Activated naive CD4-positive, alpha-beta T cell treated with anti-CD3 and anti-CD28 coated beads, Interleukin-2, amount 10 ng/mL, durations not matched to agents 7 days and 5 days (primary cell): ENCODE results near the gene ATAD3B.
"Not testable (repeated sequence)": the region's sequence is repeated elsewhere in the genome, so short reads cannot be mapped to it uniquely, and the experiment has no call there.

Experiments used
- CTCF ChIA-PET: fragments of 350-600 bp; sonication (Branson Sonifier 250); formaldehyde crosslinking; loops from one replicate; lab custom pipeline; 2021; ENCODE audit warnings: antibody characterized with exemption; lab: Charles Lee
- DNase-seq: peaks from one replicate; pipeline ENCODE4 v3.0.0-alpha.2; 2020
- H3K27ac Mint-ChIP-seq: one replicate; pipeline ENCODE4 v1.8.0; 2021; ENCODE audit warnings: mild to moderate bottlenecking, moderate library complexity, mixed read lengths
- H3K27me3 Mint-ChIP-seq: one replicate; pipeline ENCODE4 v1.8.0; 2021; ENCODE audit warnings: mild to moderate bottlenecking, mixed read lengths
- H3K36me3 Mint-ChIP-seq: one replicate; pipeline ENCODE4 v1.8.0; 2021; ENCODE audit warnings: mixed read lengths
- H3K4me1 Mint-ChIP-seq: one replicate; pipeline ENCODE4 v1.8.0; 2021; ENCODE audit warnings: mixed read lengths
- H3K4me3 Mint-ChIP-seq: one replicate; pipeline ENCODE4 v1.8.0; 2021; ENCODE audit warnings: mild to moderate bottlenecking, moderate library complexity, mixed read lengths
- H3K9me3 Mint-ChIP-seq: one replicate; pipeline ENCODE4 v1.8.0; 2021; ENCODE audit warnings: mixed read lengths

Gene ATAD3B

DNA sequence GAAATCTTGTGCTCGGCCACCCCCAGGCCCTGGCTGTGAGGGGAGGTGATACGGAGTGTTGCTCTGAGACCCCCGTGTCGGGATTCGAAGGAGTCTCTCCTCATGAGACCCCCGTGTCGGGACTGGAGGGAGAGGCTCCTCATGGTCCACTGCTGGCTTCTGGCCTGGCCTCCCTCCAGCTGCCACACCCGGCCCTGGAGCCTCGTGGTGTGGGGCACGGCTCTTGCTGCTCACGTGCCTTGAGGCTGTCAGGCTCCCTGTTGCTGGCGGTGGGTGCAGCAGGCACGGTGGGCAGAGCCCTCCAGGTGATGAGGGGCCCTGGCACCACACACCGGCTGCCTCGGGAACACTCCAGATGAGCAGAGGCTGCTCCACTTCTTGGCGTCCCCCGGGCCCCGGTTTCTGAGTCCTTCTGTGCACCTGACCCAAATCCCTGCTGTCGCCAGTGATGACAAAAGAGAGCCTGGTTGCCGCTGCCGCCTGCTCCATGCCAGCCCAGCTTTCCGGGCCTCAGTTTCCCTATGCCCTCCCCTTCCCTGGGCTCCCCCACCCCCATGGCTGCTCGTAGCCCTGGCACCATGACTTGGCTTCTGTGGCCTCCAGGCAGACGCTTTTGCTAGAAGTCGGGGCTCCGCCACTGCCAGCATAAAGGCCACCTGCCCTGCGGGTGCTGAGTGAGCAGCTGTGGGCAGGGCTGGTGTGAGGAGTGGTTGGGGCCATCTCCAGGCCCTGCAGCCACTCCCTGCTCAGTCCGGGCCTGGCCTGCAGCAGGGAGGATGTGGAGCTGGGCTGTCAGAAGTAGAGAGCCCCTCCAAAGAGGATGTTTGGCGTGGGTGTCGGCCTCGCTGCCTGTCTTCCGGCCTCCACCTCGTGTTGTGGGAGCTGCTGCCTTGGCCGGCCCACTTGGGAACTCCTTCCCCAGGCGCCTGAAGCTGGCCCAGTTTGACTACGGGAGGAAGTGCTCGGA, 57.0 kb downstream of the ATAD3B start:
- Mint-ChIP-seq H3K27me3 (no peaks in the 10 kb centered on the region), H3K9me3 (peaks cover 8% of the 10 kb centered on the region), H3K4me1 (no peaks in the 10 kb centered on the region), H3K36me3 (peaks cover 27% of the 10 kb centered on the region), H3K4me3 (no peak overlapping the region), H3K27ac (no peak overlapping the region)
- CTCF ChIA-PET = no interaction called here
- DNase-seq = no peak

DNA sequence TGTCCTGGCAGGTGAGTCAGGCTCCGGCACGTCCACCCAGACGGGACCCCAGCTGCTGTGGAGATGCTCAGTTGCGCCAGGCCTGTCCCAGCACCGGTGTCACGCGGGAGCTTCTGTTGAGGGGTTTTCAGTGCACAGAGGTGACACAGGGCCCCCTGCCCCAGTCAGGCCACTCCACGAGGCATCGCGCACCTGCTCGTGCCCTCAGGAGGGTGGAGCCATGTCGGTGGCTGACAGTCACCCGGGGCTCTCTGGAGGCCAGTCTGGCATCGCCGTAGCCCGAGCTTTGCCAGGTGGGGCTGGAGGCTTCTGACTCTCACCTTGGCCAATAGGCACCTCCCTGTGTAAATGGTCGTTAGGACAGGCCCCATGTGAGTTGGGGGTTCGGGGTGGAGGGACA, 57.8 kb downstream of the ATAD3B start:
- CTCF ChIA-PET = no interaction called here
- Mint-ChIP-seq H3K4me1 (no peaks in the 10 kb centered on the region), H3K4me3 (no peak overlapping the region), H3K36me3 (peaks cover 25% of the 10 kb centered on the region), H3K27me3 (no peaks in the 10 kb centered on the region), H3K27ac (no peak overlapping the region), H3K9me3 (peaks cover 8% of the 10 kb centered on the region)
- no peak for DNase-seq

DNA sequence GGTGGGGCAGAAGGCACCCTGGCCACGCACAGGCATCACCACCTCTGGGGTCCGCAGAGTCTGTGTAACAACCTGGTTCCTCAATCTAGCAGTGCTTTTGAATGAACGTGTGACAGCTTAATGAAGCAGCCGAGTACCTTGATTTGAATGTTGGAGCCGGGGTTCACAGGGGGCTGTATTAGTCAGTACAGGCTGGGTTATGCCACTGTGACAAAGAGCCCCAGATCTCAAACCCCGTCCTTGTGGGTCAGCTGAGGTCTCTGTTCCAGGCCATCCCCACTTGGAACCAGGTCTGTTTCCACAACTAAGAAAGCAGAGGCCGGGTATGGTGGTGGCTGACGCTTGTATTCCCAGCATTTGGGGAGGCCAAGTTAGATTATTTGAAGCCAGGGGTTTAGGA, 58.4 kb downstream of the ATAD3B start:
- CTCF ChIA-PET = no interaction called here
- H3K27me3 Mint-ChIP-seq = no peaks in the 10 kb centered on the region
- H3K36me3 Mint-ChIP-seq = peaks cover 25% of the 10 kb centered on the region
- no peaks in the 10 kb centered on the region for H3K4me1 Mint-ChIP-seq
- H3K27ac Mint-ChIP-seq = no peak overlapping the region
- no peak overlapping the region for H3K4me3 Mint-ChIP-seq
- peaks cover 8% of the 10 kb centered on the region for H3K9me3 Mint-ChIP-seq
- no peak for DNase-seq

DNA sequence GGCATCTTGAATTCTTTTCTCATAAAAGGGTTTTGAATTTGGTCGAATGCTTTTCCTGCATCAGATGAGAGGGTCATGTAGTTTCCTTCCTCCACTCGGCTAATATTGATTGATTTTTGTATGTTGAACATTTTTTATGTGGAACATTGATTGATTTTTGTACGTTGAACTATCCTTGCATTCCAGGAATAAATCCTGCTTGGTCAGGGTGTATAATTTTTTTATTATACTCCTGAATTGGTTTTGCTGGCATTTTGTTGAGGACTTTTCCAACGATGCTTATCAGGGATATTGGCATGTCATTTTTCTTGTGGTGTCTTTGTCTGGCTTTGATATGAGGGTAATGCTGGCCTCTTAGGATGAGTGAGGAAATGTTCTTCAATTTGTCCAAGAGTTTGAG, 60.4 kb downstream of the ATAD3B start:
- DNase-seq = no peak
- CTCF ChIA-PET = no interaction called here
- no peak overlapping the region for H3K27ac Mint-ChIP-seq
- no peaks in the 10 kb centered on the region for H3K27me3 Mint-ChIP-seq
- H3K4me1 Mint-ChIP-seq = no peaks in the 10 kb centered on the region
- H3K4me3 Mint-ChIP-seq = no peak overlapping the region
- H3K9me3 Mint-ChIP-seq = peaks cover 8% of the 10 kb centered on the region
- H3K36me3 Mint-ChIP-seq = peaks cover 25% of the 10 kb centered on the region

DNA sequence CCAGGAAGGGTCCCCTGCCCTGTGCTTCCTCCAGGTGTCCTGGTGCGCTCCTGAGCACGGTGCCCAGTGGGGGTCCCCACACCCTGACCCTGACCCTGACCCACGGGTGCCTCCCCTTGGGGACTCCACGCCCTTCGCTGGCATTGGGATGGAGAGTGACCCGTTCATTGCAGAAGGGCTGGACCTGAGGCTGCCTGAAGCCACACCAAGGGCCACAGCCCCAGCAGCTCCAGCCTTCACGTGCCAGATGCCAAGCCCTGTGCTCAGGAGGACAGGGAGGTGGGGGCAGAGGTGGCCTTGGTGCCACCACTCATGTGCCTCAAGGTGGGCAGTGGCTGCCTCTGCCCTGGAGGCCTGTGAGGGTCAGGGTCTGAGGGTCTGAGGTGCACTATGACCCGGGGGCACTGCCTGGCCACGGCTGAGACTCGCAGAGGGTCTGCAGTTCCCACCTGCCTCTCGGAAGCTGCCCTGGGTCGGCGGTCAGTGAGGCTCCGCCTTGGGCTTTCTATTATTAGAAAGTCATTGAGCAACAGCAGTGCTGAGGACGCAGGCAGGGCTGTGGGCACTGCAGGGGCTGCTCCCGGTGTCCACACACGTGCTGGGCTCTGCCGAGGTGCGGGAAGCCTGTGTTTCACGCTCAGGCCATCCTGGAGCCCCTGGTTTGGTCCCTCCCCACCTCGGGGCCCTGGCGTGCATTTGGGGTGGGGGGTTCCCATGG, 61.8 kb downstream of the ATAD3B start:
- CTCF ChIA-PET, H3K4me3 Mint-ChIP-seq, H3K9me3 Mint-ChIP-seq, DNase-seq, H3K27ac Mint-ChIP-seq, H3K27me3 Mint-ChIP-seq, H3K4me1 Mint-ChIP-seq: not testable (repeated sequence)
- peaks cover 19% of the 10 kb centered on the region for H3K36me3 Mint-ChIP-seq

DNA sequence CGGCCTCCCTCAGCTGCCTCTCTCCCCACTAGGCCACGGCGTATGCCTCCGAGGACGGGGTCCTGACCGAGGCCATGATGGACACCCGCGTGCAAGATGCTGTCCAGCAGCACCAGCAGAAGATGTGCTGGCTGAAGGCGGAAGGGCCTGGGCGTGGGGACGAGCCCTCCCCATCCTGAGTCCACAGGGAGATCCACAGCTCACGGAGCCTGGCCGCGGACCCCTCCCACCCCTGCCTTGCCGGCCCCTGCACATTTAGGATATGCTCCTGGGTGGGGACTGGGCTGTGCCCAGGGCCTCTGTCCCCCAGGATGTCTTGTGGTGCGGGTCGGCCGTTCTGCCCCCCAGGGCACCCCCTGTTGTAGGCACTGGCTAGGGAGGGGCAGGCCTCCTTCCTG, 62.3 kb downstream of the ATAD3B start:
- H3K36me3 Mint-ChIP-seq = peaks cover 19% of the 10 kb centered on the region
- CTCF ChIA-PET, H3K9me3 Mint-ChIP-seq, H3K27me3 Mint-ChIP-seq, H3K4me1 Mint-ChIP-seq, H3K27ac Mint-ChIP-seq, H3K4me3 Mint-ChIP-seq, DNase-seq: not testable (repeated sequence)

DNA sequence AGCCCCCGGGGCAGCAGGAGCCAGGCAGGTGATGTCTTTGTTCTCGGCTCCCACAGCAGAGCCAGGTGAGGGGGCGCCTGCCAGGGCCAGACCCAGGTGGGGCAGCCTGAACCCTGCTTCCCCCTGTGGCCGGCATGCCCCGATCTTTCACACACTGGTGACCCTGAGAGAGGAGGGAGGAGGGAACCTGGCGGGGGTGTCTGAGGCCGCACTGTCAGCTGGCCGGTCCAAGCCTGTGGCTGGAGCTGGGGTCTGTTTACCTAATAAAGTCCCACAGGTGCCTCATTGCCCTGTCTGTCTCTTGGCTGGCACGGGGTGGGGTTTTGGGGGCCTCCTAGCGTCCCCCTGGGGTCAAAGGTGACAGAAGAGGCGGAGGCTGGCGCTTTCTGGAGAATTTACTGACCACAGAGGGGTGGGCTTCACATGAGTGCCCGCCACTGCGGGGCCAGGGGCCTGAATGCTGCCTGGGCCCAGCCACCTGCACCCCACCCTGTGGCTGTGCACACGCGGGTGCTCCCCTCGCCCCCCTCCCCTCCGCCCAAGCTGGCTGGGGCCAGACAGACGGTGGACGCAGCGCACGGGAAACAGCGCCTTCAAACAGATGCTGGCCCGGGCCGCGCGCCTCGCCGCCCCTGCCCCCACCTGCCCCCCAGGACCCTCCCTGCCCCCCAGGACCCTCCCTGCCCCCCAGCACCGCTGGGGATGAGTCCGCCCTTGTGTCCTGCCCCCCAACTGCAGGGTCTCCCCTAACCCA, 63.0 kb downstream of the ATAD3B start:
- H3K4me1 Mint-ChIP-seq = no peaks in the 10 kb centered on the region
- peaks cover 15% of the 10 kb centered on the region for H3K36me3 Mint-ChIP-seq
- peaks cover 15% of the 10 kb centered on the region for H3K27me3 Mint-ChIP-seq
- CTCF ChIA-PET = no interaction called here
- no peak overlapping the region for H3K4me3 Mint-ChIP-seq
- no peak overlapping the region for H3K27ac Mint-ChIP-seq
- H3K9me3 Mint-ChIP-seq = peaks cover 8% of the 10 kb centered on the region
- no peak for DNase-seq

DNA sequence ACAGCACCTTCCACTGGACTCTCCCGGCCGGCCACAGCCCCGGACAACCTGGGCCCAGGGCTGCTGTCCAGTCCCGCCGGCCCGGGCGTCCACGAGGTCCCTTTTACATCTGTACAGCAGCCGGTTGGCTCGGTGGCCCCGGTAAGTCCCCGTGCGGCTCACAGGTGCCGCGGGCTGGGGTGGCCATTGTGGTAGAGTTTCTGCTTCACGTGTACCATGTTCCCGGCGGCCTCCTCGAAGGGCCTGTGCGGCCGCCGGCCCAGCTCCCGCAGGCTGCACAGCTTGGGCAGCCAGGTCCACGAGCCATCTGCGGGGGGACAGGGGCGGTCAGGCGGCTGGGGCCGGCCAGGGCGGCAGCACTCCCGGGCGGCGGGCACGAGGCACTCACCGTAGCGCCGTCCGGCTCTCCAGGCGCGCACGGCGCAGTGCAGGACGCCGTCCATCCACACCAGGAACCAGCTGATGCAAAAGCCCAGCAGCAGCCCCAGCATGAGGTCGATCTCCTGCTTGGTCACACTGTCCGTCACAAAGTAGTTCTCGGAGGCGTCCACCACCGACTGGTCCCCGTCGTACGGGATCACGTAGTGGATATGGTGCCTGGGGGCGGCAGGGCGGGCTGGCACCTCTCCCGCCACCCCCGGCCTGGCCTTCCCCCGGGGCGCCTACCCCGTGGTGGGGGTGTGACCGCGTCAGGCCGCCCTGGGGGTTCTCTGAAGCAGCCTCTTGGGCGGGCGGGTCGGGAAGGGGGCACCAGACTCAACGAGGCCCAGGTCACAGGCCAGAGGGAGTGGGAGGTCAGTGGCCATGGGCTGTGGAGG, 63.8 kb downstream of the ATAD3B start:
- no peak for DNase-seq
- Mint-ChIP-seq H3K9me3 (peaks cover 8% of the 10 kb centered on the region), H3K4me1 (no peaks in the 10 kb centered on the region), H3K27ac (no peak overlapping the region), H3K36me3 (peaks cover 8% of the 10 kb centered on the region), H3K27me3 (peaks cover 17% of the 10 kb centered on the region), H3K4me3 (no peak overlapping the region)
- CTCF ChIA-PET = no interaction called here

DNA sequence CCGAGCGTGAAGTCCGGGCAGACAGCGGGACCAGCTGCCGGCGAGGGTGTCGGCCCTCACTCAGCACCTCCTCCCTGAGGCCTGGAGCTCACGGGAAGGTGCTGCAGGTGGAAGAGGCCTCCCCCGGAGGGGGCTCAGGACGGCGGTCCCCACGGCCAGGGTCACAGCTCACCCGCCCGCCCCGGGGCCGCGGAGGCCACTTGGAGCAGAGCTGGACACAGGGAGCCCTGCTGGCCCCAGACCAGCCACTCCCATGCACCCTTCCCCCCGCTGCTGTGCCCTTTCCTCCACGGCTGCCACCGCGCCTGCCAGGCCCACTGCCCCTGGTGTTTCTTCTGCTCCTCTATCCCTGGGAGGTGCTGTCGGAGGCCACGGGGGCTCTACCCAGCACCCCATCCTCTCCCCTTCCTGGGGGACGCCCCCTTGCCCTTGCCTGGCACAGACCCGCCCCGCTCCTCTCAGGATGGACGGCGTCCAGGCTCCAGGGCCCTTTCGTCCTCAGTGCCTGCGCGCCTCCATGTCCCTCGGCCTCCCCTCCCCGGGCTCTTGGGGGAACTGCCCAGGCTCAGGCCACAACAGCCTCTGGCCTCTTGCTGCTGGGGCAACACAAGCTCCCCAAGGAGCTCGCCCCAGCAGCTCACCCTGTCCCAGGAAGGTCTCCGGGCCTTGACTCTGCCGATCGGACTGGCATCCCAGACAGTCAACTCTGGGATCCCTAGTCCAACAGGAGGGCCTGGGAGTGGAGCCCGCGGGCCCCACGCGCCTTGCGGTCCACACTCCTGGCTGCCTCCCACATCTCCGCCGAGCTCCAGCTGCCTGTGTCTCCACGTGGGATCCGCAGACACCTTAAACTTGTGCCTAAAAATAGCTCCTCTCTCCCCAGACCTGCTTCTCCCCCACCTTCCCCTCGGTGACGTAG, 64.7 kb downstream of the ATAD3B start:
- DNase-seq = no peak
- H3K9me3 Mint-ChIP-seq = peaks cover 5% of the 10 kb centered on the region
- H3K4me3 Mint-ChIP-seq = no peak overlapping the region
- H3K27ac Mint-ChIP-seq = no peak overlapping the region
- CTCF ChIA-PET = no interaction called here
- peaks cover 17% of the 10 kb centered on the region for H3K27me3 Mint-ChIP-seq
- H3K36me3 Mint-ChIP-seq = peaks cover 5% of the 10 kb centered on the region
- no peaks in the 10 kb centered on the region for H3K4me1 Mint-ChIP-seq

DNA sequence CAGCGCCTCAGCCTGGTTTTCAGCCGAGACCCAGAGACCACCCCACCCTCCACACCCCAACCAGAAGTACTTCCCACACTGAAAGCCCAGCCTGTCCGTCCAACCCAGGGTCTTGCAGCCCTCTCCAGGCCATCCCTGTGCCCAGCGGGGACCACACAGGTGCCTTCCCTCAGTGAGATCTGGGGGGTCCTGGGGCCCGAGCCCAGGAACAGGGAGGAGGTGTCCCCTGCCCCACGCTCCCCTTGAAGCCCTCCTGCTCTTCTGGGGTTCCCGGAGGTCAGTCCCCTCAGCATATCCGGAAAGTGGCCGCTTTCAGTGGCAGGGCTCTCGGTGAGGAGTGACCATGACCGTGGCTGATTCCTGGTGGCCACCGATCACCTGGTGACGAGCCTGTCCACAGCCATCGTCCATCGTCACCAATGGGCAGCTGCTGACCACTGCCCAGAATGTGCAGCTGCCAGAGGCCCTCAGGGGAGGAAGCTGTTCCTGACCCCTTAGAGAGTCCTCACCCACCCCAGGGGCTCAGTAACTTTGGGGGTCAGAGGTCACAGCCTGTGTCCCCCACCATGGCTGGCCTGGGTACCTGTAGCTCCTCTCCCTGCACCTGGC, 65.5 kb downstream of the ATAD3B start:
- H3K9me3 Mint-ChIP-seq = peaks cover 2% of the 10 kb centered on the region
- no peak for DNase-seq
- H3K36me3 Mint-ChIP-seq = peaks cover 8% of the 10 kb centered on the region
- H3K27me3 Mint-ChIP-seq = peaks cover 17% of the 10 kb centered on the region
- CTCF ChIA-PET = no interaction called here
- H3K4me3 Mint-ChIP-seq = no peak overlapping the region
- no peak overlapping the region for H3K27ac Mint-ChIP-seq
- peaks cover 2% of the 10 kb centered on the region for H3K4me1 Mint-ChIP-seq

DNA sequence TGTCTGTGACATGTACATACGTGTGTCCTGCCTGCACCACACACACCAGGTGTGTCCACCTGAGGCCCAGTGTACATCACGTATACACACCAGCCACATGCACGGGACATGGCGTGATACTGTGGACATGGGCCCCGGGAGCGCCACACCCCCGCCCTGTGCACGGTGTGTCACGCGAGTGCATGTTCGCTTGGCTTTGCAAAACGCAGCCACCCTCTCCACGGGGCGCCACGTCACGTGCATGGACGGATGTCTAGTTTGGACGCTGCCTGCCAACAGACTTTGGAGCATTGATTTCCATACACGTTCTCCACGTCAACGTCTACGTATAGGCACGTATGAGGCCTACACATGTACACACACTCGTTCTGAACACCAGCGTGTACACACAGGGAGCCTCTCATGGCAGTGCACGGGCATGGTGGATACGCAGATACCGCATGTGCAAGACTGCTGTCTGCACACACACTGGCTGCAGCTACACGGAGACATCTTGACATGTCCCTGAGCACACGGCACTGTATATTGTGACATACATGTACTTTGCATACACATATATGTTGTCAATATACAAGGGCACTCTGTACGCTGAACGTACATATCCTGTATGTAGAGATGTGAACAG, 66.2 kb downstream of the ATAD3B start:
- Mint-ChIP-seq H3K4me1 (peaks cover 2% of the 10 kb centered on the region), H3K4me3 (no peak overlapping the region), H3K36me3 (peaks cover 8% of the 10 kb centered on the region), H3K27ac (no peak overlapping the region), H3K9me3 (no peaks in the 10 kb centered on the region), H3K27me3 (peaks cover 17% of the 10 kb centered on the region)
- DNase-seq = no peak
- CTCF ChIA-PET = no interaction called here

DNA sequence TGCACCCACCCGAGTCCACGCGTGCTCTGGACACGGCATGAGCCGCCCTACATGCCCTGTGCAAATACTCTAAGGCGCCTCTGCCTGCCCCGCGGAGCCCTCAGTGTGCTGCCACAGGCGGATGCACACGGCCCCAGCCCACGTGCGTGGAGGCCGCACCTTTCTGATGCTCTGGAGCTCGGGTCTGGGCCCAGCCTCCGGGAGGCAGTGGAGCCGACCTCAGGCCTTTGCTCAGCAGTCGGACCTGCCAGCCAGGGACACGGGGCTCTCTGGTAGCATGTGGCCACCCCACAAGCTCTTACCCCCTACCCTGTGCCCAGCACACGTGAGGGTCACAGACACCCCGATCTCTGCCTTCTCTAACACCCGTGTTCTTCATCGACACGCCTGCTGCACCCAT, 66.8 kb downstream of the ATAD3B start:
- H3K36me3 Mint-ChIP-seq = peaks cover 9% of the 10 kb centered on the region

More for the DNA sequence above, 66.8 kb downstream of the ATAD3B start:
- Mint-ChIP-seq H3K4me3 (no peak overlapping the region), H3K4me1 (peaks cover 2% of the 10 kb centered on the region), H3K27ac (no peak overlapping the region), H3K9me3 (no peaks in the 10 kb centered on the region), H3K27me3 (peaks cover 17% of the 10 kb centered on the region)
- CTCF ChIA-PET = no interaction called here
- no peak for DNase-seq
